PFSK-1 (cell line): ENCODE data around the gene POC1A.

Experiments
- FOXP2 ChIP-seq: optimal IDR thresholded peaks from 2 replicates; pipeline ENCODE3; 2011; ENCODE audit warnings: borderline replicate concordance, control low read depth, inconsistent platforms; ENCODE audit not compliant: insufficient read depth; ENCODE audit errors: extremely low read length, extremely low read depth
- POLR2AphosphoS5 ChIP-seq: IDR thresholded peaks from 2 replicates; pipeline ENCODE4 v1.6.1; 2012; ENCODE audit warnings: low read depth, mild to moderate bottlenecking, control low read depth, low read length, moderate library complexity
- SIN3A ChIP-seq: IDR thresholded peaks from 2 replicates; pipeline ENCODE4 v1.6.1; 2012; ENCODE audit warnings: mild to moderate bottlenecking, low read length, moderate library complexity, borderline replicate concordance; ENCODE audit not compliant: insufficient read depth
- TAF1 ChIP-seq: IDR thresholded peaks from 2 replicates; pipeline ENCODE4 v1.6.1; 2012; ENCODE audit warnings: low read length, control low read depth, borderline replicate concordance; ENCODE audit not compliant: insufficient read depth
- TF ChIP-seq, protein P1 (sequence below), 2 experiments: IDR thresholded peaks; 2 replicates each; pipeline versions ENCODE4 v1.6.1 to v1.8.0; 2011 to 2012; ENCODE audit warnings: low read depth in 2 of 2, low read length in 2 of 2, control low read depth in 1 of 2, inconsistent platforms in 1 of 2, mild to moderate bottlenecking in 1 of 2, moderate library complexity in 1 of 2; ENCODE audit not compliant: insufficient read depth in 1 of 2

The POC1A gene

DNA sequence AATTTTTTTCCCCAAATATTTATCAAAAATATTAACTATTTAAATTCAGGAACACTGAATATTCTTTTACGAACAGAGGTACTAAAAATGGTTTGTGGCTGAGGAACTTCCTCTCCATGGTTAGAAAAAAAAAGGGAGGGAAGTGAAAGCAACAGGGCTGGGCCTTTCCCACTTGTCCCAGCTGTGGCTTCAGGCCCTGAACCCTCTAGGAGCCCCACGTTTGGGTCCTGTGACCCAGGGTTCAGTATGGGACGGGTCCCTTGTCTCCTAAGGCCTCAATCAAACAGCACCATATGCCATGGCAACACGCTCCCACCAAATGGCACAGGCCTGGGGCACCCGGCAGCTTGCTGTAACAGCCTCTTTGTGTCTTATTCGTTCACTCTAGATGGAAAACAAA is 32.4 kb downstream of the POC1A start:
- TF ChIP-seq, protein P1, sequence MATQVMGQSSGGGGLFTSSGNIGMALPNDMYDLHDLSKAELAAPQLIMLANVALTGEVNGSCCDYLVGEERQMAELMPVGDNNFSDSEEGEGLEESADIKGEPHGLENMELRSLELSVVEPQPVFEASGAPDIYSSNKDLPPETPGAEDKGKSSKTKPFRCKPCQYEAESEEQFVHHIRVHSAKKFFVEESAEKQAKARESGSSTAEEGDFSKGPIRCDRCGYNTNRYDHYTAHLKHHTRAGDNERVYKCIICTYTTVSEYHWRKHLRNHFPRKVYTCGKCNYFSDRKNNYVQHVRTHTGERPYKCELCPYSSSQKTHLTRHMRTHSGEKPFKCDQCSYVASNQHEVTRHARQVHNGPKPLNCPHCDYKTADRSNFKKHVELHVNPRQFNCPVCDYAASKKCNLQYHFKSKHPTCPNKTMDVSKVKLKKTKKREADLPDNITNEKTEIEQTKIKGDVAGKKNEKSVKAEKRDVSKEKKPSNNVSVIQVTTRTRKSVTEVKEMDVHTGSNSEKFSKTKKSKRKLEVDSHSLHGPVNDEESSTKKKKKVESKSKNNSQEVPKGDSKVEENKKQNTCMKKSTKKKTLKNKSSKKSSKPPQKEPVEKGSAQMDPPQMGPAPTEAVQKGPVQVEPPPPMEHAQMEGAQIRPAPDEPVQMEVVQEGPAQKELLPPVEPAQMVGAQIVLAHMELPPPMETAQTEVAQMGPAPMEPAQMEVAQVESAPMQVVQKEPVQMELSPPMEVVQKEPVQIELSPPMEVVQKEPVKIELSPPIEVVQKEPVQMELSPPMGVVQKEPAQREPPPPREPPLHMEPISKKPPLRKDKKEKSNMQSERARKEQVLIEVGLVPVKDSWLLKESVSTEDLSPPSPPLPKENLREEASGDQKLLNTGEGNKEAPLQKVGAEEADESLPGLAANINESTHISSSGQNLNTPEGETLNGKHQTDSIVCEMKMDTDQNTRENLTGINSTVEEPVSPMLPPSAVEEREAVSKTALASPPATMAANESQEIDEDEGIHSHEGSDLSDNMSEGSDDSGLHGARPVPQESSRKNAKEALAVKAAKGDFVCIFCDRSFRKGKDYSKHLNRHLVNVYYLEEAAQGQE (IDR thresholded peaks at IDR 0.05; ENCODE audit: insufficient read depth in 1 of 2, low read depth in 2 of 2, low read length in 2 of 2): no peak
- TF ChIP-seq POLR2AphosphoS5 (no peak), TAF1 (no peak), SIN3A (no peak), FOXP2 (no peak)

DNA sequence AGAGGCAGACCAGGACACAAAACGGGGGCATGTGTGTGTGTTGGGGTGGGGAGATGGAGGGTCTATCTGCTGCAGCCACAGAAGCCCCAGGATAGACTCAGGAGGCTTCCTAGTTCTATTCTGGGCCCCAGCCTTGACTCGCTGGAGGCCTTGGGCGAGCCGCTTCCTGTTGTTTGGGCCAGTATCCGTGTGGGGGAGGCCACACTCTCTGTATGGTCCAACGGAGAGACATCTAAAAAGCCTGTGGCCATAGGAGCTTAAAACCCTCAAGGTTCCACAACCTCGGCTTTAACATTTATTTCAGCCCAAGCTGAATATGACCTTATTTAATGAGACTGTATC is 32.8 kb downstream of the POC1A start:
- TF ChIP-seq, protein P1 (IDR thresholded peaks at IDR 0.05; ENCODE audit: insufficient read depth in 1 of 2, low read depth in 2 of 2, low read length in 2 of 2): no peak
- TF ChIP-seq SIN3A (no peak), TAF1 (no peak), FOXP2 (no peak), POLR2AphosphoS5 (no peak)

DNA sequence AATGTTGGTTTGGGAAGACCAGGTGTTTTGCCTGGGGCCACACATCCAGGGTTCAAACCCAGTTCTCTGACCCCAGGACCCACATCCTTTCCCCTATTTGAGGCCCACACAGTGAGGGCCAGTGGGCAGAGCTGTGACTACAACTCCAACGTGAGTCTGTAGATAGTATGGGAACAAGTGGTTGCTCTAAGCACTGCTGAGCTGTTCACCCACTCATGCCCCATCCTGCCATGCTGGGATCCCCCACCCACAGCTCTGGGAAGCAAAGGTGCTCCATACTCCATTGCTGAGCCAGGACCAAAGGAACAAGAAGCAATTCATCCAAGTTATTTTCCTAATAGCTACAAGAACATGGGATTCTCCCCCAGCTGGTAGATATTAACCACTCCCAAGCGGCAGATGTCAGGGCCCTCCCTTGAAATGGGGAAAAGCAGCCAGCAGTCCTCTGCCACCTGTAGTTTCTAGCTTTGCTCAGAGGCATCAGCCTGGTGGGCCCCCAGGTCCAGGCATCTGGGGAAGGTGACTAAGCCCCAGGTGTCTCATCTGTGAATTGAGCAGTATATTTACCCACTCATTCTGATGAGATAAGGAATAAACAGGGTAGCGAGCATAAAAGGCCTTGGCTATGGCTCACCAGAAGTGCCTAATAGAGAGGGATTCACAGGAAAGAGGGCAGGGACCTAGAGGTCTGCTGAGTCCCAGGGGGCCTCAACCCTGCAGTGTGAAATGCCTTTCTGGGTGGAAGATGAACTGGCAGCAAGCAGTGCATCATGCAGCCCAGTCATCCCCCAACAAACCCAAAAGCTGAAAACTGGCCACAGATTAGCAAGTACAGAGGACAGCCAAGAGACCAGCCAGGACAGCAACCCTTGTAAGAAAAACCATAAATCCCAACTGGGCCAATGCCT is 33.4 kb downstream of the POC1A start:
- TF ChIP-seq POLR2AphosphoS5 (no peak), FOXP2 (no peak), SIN3A (no peak), TAF1 (no peak)
- TF ChIP-seq, protein P1 (IDR thresholded peaks at IDR 0.05; ENCODE audit: insufficient read depth in 1 of 2, low read depth in 2 of 2, low read length in 2 of 2): no peak

DNA sequence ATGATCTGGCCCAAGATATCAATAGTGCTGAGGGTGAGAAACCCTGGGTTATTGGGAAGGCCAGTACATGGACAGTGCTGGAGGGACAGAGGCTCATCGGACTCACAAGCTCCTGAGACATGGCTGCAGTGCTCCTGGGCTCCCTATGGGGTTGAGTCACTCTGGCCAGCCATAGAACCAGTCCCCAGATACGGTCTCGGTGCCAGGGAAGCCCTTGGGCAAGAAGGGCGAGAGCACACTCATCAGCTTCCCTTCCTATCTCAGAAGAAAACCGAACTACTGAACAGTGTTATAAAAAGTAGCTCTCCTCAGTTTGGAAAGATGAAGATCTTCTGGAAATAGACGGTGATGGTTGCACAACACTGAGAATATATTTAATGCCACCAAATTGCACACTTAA is 34.4 kb downstream of the POC1A start:
- TF ChIP-seq FOXP2: no peak
- no peak for TF ChIP-seq TAF1
- TF ChIP-seq, protein P1 (IDR thresholded peaks at IDR 0.05; ENCODE audit: insufficient read depth in 1 of 2, low read depth in 2 of 2, low read length in 2 of 2): no peak
- TF ChIP-seq SIN3A: no peak
- TF ChIP-seq POLR2AphosphoS5: no peak
